NCI-H446 treated with DMSO at 0.1 percent for 48 hours (cell line): ENCODE measurements around the gene MFSD6L.

Experiments
- DNase-seq: peaks from one replicate; lab custom pipeline; 2025; lab: John Stamatoyannopoulos, UW

MFSD6L gene

DNA sequence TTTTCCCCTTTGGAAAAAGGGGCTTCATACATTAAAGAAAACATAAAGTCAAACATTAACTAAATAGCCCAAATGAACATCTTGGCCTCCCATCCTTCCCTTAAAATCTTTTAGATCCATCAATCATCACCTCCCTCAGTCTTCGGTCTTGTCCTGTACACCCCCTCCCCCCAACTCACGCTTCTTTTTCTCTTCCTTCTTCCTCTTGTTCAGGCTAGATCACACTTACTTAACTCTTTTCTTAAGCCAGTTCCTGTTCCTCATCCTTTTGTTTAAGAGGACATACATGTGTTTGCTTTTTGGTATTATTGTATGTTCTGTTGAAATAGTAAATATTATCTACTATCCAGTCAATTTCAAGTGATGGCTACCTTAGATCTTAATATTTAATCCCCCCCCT is 5.5 kb downstream of the MFSD6L start:
- no peak for DNase-seq

DNA sequence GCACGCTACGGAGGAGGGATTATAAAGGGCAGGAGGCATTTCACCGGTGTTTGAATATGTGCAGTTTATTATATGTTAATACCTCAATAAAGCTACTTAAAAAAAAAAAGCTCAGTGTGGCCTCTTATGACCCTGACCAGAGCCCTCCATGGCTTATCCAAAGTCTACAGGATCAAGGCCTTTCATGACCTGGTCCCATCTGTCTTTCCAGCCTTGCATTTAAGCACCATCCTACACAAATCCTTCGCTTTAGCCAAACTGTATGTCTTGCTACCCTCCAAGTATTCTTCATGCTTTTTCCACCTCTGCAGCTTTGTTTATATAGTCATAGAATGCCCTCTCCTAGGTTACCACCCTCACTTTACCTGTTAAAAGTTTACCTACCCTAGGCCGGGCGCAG is 6.5 kb downstream of the MFSD6L start:
- no peak for DNase-seq

DNA sequence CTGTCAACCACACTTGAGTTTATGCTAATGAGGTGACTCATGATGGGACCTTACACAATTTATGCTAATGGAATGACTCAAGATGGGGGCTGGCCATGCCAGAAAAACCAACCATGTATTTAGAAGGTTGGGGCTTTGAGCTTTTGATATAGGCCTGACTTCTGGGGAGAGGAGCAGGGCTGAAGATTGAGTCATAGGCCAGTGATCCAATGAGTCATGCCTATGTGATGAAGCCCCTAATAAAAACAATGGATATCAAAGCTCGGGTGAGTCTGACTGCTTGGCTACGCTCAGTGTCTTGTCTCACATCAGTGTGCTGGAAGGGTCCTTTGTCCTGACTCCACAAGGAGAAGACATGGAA is 7.3 kb downstream of the MFSD6L start:
- no peak for DNase-seq

DNA sequence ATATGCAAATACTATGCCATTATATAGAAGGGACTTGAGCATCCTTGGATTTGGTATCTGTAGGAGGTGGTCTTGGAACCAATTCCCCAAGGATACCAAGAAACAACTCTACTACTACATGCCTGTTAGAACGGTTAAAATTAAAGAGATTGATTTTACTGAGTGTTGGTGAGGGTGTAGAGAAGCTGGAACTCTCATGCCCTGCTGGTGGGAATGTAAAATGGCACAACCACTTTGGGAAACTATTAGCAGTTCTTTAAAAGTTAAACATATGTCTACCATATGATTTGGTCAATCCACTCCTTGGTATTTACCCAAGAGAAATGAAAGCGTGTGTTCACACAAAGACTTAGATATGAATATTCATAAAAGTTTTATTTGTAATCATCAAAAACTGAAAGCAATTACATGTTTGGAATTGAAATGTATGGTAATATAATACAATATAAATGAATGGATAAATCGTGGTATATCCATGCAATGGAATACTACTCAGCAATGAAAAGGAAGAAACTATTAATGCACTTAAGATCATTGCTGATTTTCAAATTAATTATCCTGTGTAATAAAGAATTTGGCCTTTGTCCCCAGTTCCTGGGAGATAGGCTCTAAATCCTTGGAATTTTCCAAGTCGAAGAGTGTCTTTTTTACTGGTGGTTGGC is 7.8 kb downstream of the MFSD6L start:
- DNase-seq = no peak

DNA sequence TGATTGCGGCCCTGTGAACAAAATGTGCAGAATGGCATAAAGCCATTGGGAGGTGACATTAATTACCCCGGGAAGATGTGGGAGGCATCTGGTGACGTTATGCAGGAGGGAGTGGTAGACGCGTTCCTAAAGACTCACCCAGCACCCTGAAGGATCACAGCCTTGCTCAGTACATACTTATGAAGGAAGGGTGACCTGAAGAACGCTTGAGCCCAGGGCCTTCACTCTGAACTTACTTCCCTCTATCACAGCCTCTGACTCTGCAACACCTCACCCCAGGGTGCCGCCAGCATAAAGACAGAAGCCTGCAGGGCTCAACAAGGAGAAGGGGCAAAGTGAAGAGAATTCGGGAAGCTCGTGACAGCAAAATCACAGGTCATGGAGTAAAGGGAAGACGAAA is 9.4 kb downstream of the MFSD6L start:
- no peak for DNase-seq

DNA sequence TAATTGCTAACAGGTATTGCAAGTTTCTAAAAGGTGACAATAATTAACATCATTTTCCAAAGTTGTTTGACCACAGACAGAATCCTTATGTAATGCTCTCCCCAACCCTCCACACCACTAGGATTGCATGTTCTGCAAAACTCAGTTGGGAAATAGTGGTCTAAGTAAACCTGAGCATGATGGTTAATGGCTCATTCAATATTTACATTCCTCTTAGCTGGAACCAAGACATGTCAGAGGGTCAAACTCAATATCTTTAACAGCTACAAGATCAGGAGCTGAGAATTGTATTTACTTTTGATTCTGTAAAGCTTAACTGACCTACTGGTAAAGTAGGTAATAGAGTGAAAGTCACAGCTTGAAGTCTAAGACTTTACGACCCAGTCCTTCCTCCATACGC is 10.2 kb downstream of the MFSD6L start:
- no peak for DNase-seq

DNA sequence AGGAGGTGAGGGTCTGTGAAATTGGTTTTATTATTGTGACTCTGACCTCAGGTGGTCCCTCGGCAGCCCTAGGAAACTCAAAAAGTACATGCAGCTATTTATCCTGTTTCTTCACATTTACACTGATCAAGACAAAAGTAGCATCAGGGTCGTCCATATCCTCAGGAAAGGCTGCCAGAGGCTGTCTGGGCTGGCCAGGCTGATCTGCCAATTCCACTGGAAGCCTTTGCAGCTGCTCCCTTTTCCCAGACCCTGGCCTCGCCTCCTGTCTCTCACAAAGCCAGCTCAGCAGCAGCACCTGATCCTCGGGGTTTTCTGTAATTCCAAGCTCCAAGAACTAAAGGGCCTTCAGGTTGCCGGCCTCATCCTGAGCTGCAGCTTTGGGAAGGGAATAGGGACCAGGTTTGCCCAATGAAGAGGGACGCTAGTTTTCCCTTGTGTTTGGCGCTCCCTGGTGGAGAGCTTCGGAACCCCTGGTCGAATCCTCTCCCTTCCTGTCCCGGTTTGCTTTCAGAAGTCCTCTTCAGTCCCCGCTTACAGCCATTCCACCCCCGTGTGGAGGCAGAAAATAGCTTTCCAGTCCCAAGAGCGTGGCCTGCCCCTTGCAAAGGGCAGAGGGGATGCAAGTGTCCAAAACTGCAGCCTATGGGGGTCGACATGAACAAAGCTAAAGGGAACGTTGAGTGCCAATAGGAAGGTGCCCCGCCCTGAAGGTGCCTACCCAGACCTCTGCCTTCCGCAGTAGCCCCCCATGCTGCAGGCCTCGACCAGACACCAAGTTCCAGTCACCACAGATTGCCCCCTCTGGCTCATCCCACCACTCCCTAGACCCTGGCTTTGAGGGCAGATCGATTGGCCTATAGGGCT is 13.4 kb downstream of the MFSD6L start:
- no peak for DNase-seq

DNA sequence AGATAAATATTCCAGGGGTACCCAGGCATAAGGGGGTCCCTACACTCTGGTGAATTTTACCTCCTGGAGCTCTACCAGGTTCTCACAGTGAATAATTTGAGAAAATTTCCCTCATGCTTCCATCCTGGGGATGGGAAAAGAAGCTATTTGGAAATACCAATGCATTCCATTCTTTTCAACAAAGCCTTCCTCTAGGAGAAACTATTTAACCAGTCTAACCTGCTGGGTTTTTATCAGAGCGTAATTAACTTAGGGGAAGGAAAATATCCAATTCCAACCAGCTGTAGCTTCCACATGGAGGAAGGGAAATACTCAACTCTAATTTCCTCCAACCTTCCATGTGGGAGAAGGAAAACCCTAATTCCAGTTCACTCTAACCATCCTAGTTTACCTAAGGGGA is 17.0 kb downstream of the MFSD6L start:
- no peak for DNase-seq

DNA sequence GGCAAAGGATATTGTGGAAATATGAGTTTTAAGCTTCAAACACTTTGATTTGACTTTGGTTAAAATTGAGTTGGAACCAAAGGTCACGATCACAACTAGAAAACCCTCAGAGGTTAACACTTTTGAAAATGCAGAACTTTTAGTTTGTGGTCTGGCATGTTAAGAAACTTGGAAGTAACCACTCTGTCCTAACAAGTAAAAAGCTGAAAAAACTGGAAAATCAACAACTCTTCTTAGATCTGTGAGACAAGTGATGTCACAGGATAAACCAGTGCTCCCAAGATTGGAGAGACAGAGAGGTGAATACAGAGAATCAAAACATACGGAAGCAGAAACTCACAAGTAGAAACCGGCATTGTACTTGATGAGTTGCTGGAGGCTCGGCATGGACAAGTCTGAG is 17.4 kb downstream of the MFSD6L start:
- DNase-seq = no peak

DNA sequence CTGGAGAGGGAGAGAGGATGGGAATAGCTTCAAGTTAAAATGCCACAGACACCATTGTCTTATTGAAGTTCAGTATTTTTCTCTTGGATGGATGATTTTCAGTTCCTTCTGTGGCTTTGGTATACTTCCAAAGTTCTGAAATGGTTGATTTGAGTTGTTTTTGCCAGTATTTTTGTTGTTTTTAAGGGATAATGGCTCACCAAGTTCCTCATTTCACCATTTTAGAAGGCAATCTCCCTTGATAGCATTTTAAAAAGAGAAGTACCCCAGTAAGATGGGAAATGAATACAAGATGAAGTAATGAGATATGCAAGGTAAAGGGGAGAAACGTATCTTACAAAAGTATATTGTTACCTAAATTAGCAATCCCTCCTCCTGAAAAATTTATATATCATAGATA is 22.3 kb downstream of the MFSD6L start:
- DNase-seq = no peak

DNA sequence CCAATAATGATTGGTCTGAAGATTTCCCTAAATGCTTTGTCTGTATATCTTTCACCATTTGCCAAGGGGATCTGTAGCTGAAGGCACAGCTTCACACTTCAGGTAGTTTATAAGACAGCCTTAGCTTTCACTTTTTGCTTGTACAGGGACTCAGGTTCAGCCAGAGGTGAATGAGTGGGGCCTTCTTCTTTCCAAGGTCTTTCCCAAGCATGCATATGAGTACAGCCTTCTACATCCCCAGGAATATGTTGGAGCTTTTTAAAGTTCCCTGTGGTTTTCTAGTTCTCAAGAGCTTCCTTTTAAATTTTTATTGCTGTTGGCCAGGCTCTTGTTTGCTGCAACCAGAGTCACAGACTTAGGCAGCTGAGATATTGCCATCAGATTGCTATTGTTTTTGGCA is 22.9 kb downstream of the MFSD6L start:
- no peak for DNase-seq

DNA sequence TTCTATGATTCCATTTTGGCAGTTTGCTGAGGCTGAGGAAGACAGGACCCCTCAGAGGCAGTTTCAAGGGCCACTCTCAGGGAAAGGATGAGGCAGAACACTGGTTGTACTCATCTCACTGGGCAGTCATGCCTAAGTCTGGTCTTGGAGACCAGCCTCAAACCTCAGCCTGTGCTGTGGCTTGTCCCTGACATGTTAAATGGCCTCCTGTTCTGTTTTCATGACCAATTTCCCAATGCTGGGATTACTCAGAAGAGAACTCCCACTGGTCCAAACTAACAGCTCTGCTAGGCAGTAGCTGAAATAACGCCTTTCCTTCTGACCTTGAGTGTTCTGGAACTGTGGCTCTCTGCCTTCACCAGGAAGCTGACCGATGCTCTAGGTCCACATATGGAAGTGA is 32.4 kb downstream of the MFSD6L start:
- DNase-seq = no peak

DNA sequence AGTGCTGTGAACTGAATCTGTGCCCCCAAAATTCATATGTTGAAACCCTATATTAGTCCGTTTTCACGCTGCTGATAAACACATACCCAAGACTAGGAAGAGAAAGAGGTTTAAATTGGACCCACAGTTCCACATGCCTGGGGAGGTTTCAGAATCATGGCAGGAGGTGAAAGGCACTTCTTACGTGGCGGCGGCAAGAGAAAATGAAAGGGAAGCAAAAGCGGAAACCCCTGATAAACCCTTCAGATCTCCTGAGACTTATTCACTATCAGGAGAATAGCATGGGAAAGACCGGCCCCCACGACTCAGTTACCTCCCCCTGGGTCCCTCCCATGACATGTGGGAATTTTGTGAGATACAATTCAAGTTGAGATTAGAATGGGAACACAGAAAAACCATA is 37.2 kb downstream of the MFSD6L start:
- DNase-seq = no peak

DNA sequence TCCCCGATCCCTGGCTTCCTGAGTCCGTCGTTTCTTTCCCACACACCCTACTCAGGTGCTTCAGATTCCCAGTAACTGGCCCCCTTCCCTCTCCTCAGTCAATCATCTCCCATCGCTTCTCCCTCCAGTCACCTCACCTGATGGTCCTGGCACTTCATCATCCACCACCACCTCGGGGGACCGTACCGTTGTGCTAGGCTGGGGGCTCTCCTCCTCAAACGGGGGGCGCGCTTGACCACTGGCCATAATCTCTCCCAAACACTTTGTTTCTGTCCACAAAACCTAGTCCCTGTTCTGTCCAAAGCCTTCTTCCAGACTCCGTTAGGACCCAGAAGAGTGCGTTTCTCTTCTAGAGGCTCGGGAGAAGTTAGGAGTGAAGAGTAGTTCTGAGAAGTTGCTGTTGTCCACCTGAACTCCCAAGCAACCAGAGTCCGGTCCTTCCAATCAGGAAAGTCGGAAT is 41.0 kb downstream of the MFSD6L start, which contains the start of gene SPDYE4:
TSS of gene SPDYE4 (minus strand) at position 410 of the 460 bp plus-strand sequence. CDS start at position 246, 164 bp downstream.
- no peak for DNase-seq

DNA sequence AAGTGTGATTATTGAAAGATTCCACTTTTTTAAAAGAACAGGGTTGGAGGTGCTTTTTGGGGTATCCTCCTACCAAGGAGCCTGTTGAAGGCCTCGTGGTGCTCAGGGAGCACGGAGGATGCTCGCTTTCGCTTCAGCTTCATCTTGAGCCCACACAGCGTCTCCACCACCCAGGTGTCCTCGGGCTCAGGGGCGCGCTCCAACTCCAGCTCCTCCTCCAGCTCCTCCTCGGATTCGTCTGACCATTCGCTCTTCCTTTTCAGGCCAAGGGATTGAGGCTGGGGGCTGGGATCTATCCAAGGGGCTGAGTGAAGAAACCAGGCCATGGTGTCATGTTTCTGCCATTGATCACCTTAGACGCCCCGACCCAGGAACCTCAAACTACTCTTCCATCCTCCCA is 42.0 kb downstream of the MFSD6L start:
- no peak for DNase-seq

DNA sequence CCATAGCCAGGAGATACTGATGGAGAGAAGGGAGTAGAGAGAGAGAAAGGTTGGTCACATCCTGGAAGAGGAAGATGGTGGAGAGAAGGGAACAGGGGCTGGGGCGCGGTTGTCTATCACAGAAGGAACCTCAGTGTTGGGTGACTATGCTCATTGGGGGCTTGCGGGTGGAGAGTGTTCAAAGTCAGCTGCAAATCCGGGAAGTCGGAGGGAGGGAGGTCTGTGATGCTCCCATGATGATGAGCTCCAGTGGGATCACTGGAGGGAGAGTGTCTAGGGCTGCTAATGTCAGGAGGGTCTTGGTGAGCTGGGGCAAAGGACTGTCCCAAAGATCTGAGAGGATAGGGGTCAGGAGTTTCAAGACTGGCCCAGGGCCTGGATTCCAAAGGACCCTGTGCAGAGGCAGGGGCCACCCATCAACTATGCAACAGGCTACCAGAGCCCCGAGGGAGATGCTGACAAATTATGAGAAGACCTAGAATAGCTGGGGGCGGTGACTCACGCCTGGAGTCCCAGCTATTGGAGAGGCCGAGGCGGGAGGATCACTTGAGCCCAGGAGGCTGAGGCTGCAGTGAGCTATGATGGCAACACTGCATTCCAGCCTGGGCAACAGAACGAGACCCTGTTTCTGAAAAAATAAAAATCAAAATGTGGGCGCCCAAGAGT is 43.4 kb downstream of the MFSD6L start:
- DNase-seq = no peak

DNA sequence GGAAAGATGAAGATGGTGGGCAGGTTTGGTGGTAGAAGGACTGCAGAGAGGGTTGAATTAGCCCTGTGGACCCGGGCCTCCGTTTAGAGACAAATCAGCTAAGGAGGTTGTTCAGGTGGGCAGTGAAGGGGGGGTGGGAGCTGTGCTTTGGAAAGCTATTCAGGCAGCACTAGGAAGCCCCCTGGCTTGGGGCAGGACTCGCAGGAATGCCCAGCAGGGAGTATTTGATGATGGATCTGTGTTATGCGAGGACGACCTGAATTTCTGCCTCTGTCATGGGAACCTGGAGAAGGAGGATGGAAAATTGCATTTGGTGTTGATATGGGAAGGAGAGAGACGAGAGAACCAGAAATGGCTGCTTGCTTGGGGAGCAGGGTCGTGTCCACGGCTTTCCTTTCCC is 44.3 kb downstream of the MFSD6L start:
- no peak for DNase-seq

DNA sequence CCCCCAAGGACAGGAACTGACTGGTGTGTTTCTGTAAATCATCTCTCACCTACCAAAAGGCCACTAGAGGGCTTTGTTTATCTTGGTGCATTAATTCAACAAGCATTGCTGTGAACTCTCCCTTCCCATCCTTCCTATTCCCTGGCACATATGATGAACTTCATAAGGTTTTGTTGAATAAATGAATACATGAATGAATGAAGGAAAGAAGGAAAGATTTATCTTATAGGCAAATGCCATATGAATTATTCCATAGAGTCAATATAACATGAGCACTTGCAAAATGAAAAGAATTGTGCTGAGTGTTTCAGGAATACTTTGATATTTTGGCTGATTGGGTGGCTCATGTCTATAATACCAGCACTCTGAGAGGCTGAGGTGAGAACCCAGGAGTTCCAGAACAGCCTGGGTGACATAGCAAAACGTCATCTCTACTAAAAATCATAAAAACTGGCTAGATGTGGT is 45.2 kb downstream of the MFSD6L start:
- DNase-seq = no peak

DNA sequence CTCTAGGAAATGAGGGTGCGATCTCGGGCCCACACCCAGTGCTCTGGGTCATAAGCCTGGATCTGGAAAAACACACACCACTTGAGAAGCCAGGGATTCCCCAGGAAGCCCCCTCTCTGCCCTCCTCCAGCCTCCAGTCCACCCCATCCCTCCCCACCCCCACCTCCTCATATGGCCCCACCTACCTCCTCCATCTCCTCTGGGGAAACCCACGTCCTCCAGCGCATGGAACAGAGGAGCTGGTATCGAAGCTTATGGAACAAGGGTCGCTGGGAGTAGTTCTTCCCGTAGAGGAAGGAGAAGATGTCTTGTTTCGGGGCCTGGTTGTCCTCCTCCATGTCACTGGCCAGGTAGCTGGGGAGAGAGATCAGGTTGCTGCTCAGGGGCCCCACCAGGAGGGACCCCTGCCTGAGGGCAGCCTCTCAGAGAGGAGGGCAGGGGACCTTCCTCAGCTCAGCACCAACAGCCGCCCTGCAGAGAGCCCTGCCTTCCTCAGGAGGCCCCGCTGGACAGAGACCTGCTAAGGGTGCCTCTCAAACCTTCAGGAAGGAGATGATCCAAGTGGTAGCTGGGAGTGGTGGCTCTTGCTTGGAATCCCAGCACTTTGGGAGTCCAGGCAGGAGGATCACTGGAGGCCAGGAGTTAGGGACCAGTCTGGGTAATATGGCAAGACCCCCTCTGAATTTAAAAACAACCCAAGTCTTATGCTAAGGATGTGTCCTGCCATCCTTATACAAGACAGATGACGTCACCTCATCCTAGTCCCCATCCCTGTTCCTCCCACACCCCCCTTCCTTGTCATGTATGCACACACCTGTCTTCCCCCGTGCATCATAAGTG is 45.8 kb downstream of the MFSD6L start:
- no peak for DNase-seq

DNA sequence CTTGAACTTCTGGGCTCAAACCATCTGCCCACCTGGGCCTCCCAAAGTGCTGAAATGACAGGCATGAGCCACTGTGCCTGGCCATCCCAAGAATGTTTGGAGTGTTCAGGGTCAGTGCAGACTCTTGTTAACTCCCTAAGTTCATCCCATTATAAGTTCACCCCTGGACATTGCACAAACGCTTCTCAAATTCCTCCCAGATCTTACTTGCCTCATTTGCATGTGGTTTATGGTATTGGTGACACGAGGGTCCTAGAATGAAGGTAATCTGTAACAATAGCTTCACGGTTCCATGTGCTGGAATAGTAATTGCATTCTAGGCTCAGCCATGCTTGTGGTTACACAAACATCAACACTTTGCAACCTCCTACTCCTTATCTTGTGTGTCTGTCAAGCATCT is 49.5 kb downstream of the MFSD6L start:
- no peak for DNase-seq

DNA sequence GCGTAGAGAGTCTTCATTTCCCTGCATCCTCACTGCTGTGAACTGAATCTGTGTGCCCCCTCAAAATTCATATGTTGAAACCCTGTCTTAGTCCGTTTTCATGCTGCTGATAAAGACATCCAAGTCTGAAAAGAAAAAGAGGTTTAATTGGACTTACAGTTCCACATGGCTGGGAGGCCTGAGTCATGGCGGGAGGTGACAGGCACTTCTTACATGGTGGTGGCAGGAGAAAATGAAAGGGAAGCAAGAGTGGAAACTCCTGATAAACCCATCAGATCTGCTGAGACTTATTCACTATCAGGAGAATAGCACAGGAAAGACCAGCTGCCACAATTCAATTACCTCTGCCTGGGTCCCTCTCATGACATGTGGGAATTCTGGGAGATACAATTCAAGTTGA is 51.4 kb downstream of the MFSD6L start:
- DNase-seq = no peak
